Stimulated activated CD4-positive, alpha-beta T cell treated with anti-CD3 and anti-CD28 coated beads, Interleukin-1b, Interleukin-23, amount 100 ng/mL, for 24 hours (primary cell): ENCODE results near the gene NHSL2.
"Not testable (repeated sequence)": the region's sequence is repeated elsewhere in the genome, so short reads cannot be mapped to it uniquely, and the experiment has no call there.

Source experiments
- DNase-seq, 4 experiments: peaks; one replicate each; pipeline ENCODE4 v3.0.0-alpha.2; 2020; ENCODE audit warnings: low read depth in 4 of 4, low spot score in 1 of 4

Gene NHSL2

DNA sequence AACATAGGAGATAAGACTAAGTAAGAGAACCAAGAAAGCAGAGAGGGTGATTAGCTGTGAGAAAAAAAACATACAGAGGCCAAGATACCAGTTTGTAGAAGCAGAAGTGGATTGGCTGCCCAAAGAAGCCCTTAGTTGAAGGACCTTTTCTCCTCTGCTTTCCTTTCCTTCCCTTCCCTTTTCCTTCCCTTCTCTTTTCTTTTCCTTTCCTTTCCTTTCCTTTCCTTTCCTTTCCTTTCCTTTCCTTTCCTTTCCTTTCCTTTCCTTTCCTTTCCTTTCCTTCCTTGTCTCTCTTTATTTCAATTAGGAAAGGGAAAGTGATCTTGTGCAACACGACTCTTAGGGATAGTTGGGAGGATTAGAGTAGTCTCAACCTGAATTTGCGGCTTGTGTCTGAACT, 128.2 kb downstream of the NHSL2 start:
- DNase-seq, result no peak

DNA sequence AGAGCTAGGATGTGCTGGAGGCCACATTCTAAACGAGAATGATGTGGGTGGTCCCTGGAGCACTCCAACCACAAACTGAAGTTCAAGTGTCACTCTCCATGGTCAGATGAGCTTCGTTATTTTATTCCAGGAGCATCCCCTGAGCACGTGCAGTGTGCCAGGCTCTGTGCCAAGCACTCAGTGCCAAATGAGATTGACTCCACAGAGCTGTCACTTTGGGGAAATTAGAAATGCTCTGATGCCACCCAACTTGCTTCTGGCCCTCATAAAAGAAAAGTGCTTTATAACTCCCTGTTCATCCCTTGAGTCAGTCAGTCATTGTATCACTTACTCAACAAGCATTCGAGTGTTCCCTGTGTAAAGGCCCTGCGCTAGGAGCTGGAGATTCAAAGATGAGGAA, 129.9 kb downstream of the NHSL2 start:
- no peak for DNase-seq

DNA sequence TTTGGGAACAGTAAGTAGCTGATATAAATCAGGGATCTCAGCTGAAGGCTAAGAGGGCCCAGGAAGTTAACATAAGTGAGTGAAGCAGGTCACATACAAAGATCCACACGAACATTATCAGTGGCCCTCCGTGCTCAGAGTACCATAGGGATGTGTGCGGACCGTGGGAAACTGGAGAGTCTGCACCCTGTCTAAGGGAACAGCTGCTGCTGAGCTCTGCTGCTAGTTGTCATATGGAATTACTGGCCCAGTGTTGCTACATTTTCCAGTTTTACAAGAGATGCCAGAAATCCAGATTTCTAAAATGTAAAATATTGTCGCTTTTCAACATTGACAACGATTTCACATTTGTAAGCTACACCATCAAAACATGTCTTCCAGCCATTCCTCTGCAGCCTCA, 130.5 kb downstream of the NHSL2 start:
- no peak for DNase-seq

DNA sequence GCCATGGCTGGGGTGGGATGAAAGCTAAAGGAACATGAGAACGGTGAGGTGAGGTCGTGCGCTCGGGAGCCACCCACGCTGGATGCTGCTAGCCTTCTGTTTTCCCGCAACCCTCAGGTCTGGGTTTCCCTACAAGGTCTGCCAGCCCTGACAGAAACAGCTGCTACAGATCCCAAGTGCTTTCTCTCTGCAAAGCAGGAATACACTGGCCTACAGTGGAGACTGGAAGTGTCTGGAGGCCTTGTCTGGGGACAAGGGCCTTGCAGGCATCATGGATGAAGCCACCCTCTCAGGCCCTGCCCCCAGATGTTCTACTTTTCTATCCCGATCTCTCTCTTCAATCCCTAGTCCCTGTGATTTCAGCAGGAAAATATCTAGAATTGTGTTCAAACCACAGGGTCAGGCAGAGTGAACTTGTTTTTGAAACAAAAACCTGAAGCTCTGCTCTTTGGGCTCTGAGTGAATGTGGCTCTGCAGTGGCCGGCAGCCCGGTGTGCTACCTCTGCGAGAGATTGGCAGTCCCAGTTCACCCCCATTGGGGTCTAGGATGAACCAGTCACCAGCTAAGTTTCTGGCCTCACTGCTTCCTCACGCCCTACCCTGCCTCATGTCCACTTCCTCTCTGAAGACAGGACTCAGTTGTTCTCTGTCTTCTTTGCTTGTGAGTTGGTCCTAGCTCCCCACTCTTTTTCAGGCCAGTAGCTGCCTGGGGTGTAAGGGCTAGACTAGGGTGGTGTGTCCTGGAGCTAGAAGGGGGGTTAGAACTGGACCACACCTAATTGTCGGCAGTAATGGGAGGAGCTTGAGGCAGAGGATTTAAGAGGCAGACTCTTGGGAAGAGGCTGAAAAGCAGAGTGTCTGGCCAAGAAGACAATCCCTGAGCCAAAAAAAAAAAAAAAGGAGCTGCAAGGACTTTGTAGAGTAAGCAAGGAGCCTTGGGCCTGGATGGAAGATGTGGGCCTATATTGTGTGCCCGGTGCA, 131.5 kb downstream of the NHSL2 start:
- DNase-seq, result no peak

DNA sequence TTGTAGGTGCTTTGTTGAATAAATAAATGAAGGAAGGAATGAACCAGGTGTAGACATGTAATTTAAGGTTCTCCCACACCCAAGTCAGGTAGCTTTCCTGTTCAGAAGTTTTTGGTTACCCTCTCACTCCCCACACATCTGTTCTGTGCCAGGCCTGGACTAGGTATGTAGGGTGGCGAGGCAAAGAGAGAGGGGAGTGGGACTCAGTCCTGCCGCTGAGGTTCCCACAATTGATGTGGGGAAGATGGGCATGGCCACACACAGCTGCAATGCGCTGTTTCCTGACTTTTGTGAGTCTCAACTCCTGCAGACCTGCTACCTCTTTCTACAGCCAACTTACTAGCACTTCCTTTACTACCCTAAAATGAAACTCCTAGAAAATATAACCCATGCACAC, 132.2 kb downstream of the NHSL2 start:
- no peak for DNase-seq

DNA sequence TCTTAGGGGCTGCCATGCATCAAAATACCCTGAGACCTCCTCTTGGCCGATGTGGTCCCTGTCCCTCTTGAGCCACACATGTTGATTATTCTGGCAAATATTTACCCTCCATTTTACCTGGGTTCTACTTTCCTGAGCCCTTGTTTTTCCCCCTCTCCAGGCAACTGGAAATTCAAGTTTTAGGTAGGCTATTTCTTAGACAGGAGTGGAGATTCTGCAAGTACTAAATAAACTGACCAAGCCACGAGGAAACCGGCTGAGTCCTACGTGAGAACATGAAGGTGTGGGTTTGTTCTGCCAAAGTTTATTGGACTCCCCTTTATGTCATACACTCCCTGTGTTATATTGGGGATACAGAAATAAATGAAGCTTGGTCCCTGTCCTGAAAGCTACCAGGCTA, 133.0 kb downstream of the NHSL2 start:
- no peak for DNase-seq

DNA sequence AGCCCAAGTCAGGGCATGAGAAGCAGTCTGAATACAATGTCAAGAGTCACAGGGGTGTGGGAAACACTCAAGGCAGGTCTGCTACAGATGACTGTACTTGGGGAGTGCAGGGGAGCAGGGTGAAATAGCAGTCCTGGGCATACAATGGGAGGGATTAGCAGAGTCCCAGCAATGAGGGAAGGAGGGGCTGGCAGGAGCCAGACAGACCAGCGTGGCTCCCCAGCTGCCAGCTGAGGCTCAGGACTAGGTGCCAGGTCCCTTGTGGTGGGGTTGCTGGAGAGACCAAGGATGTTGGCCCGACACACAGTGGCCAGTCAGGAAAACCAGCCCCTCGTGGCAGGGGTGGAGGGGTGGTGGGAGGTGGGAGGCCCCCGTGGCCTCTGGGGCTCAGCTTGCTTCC, 134.5 kb downstream of the NHSL2 start:
- DNase-seq, result no peak

DNA sequence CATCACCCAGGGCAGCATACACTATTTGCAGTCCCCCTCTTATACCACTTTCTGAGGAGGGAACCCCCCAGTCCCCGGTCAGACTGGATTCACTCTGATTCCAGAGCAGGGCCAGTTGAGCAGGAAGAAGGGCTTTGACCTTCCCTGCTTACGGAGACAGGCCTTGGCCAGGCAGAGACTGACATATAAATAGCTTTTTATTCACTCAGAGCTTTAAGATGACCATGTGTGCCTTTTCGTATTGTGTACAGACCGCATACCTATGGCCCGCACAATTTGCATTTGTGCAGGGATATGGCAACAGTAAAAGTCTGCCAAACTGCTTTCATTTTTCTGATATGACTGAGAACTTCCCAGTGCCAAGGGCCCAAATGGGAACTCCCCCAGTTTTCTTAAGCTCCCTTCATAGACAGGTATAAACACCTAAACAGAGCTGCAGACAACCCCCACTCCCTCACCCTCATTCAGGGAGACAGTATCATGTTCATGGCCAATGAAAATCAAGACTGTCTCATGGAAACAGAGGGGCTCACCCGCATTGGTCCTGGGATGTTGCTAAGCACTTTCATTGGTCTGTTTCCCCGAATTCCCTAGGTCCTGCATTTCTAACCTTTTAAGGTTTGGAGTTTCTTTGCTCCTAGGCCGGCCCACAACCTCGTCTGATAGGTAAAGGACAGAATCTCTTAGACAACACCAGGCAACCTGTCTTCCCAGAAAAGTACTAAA, 135.1 kb downstream of the NHSL2 start:
- DNase-seq, result no peak

DNA sequence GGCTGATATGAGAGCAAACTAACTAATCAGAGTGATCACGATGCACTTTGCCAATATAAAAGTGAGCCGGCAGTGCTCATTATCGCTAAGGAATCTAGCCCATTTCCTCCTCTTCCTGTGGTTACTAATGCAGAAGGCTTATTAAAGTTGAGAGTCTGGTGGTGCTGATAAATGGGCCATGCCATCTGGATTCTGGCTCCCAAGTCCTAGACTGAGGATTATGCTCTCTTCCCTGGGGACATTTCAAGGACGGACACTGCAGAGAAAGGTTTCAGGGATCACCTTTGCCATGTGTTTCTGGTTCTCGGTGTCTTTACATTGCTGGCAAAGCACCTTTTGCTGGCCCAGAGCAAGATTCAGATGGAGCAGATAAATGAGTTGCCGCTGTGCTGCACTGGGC, 135.8 kb downstream of the NHSL2 start:
- no peak for DNase-seq

DNA sequence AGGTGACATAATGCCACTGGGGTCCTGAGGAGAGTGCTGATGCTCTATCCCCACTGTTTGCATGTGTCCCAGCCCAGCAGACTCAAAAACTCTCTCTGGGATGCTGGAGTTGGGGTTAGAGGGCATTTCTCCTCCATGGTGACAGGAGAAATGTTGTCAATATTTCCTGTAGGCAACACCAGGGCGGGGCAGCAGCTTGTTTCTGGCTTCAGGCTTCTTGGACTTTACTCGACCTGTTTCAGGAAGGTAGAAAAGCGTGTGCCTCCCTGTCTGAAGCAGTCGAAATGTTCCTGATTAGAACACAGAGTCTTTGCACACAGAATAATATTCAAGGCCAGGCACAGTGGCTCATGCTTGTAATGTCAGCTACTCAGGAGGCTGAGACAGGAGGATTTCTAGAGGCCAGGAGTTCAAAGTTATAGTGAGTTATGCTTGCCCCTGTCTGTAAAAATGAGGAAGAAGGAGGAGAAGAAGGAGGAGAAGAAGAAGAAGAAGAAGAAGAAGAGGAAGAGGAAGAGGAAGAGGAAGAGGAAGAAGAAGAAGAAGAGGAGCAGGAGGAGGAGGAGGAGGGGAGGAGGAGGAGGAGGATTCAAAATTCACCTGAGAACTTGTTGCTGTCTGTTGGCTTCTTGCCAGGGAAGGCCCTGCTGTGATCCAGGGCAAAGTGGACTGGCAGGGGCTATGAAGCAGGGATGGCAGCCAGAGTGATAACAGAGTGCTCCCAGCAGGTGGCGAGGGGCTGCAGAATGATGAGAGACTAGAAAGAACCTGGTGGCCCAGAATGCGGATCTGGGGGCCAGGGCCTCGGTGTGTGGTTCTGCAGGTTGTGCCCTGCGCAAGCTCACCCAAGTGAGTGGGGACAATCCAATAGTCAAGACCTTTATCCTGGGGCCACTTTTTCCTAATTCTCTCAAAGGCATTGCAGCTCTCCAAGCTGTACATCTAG, 138.1 kb downstream of the NHSL2 start:
- DNase-seq, result no peak

DNA sequence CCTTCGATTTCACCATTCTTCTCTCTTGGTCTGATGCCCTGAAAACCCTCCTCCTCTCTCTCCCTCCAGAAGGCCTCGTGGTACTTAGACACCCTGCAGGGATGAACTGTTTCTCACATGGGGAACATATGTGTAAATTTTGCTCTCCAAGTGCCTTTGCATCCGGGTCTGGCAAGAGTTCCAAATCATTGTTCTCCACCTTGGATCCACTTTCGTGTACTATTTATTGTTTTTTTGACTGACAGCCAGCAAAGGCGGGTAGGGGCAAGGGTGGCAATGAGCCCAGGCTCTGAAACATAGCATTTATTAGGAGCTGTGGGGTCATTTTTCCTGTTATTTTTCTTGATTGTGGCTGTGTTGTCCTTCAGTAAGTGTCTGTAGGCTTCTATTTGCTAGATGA, 139.4 kb downstream of the NHSL2 start:
- DNase-seq, result no peak

DNA sequence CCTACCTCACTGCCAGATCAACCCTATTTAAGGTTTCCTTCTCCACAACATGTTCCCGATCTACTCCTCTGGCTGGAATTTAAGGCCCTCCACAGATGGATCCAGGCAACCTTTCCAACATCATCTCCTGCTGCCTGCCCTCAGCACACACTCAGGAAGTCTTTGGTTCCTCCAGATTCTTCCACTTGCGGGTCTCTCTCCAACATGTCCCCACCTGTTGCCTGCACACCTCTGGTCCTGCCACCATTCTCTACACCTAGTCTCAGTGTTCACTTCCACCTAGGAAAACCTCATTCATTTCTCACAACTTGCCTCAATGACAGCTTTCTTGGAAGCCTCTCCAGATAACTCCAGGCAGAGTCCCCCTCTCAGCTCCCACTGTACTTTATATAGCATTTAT, 140.9 kb downstream of the NHSL2 start:
- no peak for DNase-seq

DNA sequence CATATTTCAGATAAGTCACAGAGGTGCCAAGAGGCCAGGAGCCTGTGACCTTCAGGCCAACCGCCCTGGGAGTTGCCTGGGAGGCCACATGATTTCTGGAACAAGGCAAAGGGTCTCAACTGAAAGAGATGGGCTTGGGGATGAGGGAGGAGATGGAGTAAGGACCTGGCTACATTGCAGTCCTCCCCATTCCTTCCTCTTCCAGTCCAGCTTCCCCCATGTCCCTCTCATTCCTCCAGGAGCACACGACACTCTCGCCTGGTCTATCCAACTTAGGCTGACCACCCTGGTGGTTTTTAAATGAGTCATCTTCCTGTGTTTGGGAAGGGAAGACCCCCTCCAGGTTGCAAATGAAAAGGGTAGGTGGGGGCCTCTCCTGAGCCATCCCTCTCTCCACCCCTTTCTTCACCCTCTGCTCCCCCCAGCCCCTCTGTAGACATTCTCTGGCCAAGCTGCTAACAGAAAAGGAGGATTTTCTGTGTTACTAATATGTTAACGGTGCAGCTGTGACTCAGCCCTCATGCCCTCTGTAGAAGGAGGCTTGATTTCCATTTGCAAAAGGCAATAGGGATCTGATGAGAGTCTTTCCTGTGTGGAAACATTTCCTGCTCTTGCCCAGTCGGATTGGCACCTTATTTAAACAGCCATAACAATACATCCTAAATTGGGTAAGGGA, 141.9 kb downstream of the NHSL2 start:
- no peak for DNase-seq

DNA sequence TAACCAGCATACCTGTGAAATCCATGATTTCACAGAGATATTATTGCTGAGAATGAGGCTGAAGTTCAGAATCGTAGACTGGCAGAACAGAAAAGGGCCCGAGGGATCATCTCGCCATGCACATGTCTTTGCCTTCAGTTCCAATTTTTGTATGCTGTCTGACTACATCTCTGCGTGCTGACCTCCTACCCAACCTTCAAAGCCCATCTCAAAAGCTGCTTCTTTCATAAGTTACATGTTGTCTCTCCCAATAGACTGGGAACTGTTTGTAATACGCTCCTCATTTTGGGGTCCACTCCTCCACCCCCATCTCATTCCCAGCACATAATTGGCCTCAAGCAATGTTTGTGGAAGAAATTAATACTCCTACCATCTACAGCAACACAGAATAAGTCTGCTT, 142.9 kb downstream of the NHSL2 start:
- no peak for DNase-seq

DNA sequence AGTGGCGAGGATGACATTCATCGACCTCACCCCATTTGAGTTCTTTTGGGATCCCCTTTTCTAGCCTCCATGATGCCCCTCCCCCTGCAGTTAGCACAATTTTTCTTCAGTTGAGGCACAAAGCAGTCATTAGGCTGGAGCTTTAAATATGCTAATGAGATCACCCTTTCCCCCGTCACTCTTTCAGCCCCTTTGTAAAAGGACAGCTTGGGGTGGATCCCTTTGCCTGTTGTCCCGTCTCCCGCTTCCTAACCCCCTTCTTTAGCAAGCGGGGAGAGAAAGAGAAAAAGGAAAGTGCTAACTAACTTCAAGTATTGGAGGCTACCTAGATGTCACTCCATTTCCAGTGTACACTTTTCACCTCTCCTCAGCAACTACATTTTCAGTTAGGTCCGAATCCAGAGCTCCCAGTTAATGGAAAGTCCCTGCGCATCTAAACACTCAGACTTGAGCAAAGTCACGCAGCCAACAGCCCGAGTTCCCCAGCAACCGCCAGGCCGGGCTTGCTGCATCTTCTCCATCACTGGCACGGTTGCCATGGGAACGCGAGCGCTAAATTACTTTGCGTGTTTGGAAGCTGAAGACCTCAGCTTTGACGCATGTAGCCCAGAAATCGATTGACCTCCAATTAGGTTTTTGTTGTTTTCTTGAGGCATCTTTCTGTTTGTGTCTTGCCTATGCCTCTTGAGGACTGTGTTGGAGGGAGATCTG, 144.3 kb downstream of the NHSL2 start:
- no peak for DNase-seq

DNA sequence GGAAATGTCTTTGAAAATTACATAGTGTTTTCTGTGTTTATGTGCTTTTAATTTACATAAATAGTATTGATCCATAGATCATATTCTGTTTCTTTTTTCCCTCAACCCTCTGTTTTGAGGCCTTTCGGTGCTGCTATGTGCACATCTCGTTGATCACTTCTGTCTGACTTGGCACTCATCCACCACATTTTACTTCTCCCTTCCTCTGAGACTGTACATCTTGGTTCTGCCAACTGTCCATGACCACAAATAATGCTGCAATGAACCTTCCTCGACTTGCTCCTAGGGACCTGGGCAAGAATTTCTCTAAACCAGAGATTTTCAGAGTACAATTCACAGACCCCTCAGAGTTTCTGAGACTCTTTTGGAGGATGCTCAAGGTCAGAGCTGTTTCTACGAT, 146.7 kb downstream of the NHSL2 start:
- no peak for DNase-seq

DNA sequence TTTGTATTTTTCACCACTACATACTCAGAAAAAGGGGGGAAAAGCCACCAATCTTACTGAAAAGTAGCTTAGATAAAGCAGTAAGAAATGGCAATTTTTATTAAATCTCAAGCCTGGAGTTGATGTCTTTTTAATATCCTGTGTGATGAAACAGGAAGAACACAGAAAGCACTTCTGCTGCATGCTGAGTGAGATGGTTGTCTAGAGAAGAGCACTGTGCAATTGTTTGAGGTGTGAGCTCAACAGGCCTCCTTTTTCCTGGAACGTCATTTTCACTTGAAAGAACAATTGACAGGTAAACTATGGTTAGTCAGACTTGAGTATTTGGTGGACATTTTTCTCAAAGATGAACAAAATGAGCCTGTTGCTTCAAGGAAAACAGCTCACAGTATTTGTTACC, 147.2 kb downstream of the NHSL2 start:
- no peak for DNase-seq

DNA sequence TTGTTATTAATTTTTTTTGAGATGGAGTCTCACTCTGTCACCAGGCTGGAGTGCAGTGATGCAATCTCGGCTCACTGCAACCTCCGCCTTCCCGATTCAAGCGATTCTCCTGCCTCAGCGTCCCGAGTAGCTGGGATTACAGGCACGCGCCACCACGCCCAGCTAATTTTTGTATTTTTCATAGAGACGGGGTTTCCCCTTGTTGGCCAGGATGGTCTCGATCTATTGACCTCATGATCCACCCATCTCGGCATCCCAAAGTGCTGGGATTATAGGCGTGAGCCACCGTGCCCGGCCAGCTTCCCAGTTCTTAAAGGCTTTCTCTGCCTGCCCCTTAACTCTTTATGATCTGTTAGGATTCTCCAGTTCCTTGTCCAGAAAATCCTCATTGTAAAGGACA, 147.7 kb downstream of the NHSL2 start:
- not testable (repeated sequence) for DNase-seq

DNA sequence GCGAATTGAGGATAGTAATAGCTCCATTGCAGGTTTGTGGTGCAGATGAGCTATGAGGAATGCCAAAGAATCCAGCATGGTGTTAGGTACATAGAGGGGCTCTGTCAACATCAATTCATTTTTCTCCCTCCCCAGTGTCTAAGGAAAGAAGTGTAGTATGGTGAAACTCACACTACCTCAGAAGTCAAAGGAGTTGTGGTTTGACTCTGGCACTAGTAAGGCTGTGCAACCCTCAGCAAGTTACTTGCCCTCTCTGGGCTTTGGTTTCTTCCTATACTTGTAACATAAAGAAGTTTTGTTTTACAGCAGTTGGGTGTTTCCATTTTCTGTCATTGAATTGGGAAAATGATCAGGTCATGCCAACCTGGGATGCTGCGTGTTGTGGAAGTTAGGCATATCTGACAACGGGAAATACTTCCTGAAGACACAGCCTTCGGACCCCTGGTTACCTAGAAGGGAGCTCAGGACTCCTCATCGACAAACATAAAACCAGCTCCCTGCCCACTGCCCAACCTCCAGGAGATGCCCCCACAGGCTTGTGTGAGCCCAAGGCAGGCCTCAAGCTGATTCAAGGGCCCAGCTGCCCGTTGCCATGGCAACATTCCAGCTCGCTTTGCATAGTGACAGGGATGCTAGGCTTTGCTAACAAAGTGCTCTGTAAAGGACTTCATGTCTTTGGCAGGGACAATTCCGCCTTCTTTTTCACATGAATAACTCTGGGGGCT, 149.7 kb downstream of the NHSL2 start:
- DNase-seq, result no peak
